Activated CD4-positive, alpha-beta memory T cell treated with anti-CD3 and anti-CD28 coated beads, Interleukin-2, amount 10 ng/mL, durations not matched to agents 7 days and 5 days (primary cell): ENCODE results near the gene LLGL1. TPM values are rescaled to one million over a fixed set of nuclear protein-coding genes. Genes with fewer than 3 reads are reported as not detected.

Source experiments
- CTCF ChIA-PET: fragments of 350-600 bp; sonication (Branson Sonifier 250); formaldehyde crosslinking; loops from one replicate; lab custom pipeline; 2021; ENCODE audit warnings: antibody characterized with exemption, inconsistent platforms; lab: Charles Lee
- POLR2A ChIA-PET: fragments of 350-600 bp; sonication (Branson Sonifier 250); formaldehyde crosslinking; loops from one replicate; lab custom pipeline; 2021; ENCODE audit warnings: antibody characterized with exemption; lab: Charles Lee
- DNase-seq: peaks from one replicate; pipeline ENCODE4 v3.0.0-alpha.2; 2020
- H3K27ac Mint-ChIP-seq: one replicate; pipeline ENCODE4 v1.8.0; 2021; ENCODE audit warnings: mild to moderate bottlenecking, mixed read lengths
- H3K27me3 Mint-ChIP-seq: one replicate; pipeline ENCODE4 v1.8.0; 2021; ENCODE audit warnings: mixed read lengths
- H3K36me3 Mint-ChIP-seq: one replicate; pipeline ENCODE4 v1.8.0; 2021; ENCODE audit warnings: low read depth, mixed read lengths
- H3K4me1 Mint-ChIP-seq: one replicate; pipeline ENCODE4 v1.8.0; 2021; ENCODE audit warnings: mixed read lengths
- H3K4me3 Mint-ChIP-seq: one replicate; pipeline ENCODE4 v1.8.0; 2021; ENCODE audit warnings: mild to moderate bottlenecking, mixed read lengths
- H3K9me3 Mint-ChIP-seq: one replicate; pipeline ENCODE4 v1.8.0; 2021; ENCODE audit warnings: mixed read lengths
- total RNA-seq, 2 experiments: library from RNA; stranded (reverse); gene quantifications; one replicate each; pipeline ENCODE4 v1.2.3, GENCODE V29; 2021

Gene LLGL1
- total RNA-seq, 2 experiments from 2014 or later: 22.8 to 22.9 TPM

GRCh38 chr17:18270046-18270931 is 44.9 kb downstream of the LLGL1 start:
- no peak for DNase-seq
- CTCF ChIA-PET: interaction anchor here (1.2 kb wide), 1 partner anchor 22 kb away, joined by 3 read pairs; no protein-coding TSS in a partner anchor
- no peak overlapping the region for H3K27ac Mint-ChIP-seq

GRCh38 chr17:18277076-18277475 is 51.6 kb downstream of the LLGL1 start:
- no peaks in the 10 kb centered on the region for H3K4me1 Mint-ChIP-seq

More at GRCh38 chr17:18270046-18270931, 44.9 kb downstream of the LLGL1 start:
- H3K4me1 Mint-ChIP-seq: peaks cover 14% of the 10 kb centered on the region
- H3K36me3 Mint-ChIP-seq: peaks cover 9% of the 10 kb centered on the region
- POLR2A ChIA-PET: interaction anchor here (1.8 kb wide), 1 partner anchor 10 kb away, joined by 6 read pairs; the partner anchor contains the start of gene MIEF2
- no peaks in the 10 kb centered on the region for H3K9me3 Mint-ChIP-seq
- no peak overlapping the region for H3K4me3 Mint-ChIP-seq
- H3K27me3 Mint-ChIP-seq: no peaks in the 10 kb centered on the region

GRCh38 chr17:18278867-18279266 is 53.4 kb downstream of the LLGL1 start:
- ChIA-PET CTCF (interaction anchor here (0.7 kb wide), 1 partner anchor 87 kb away, joined by 3 read pairs; no protein-coding TSS in a partner anchor), POLR2A (no interaction called here)
- Mint-ChIP-seq H3K9me3 (no peaks in the 10 kb centered on the region), H3K4me1 (no peaks in the 10 kb centered on the region), H3K36me3 (peaks cover 41% of the 10 kb centered on the region), H3K27ac (no peak overlapping the region), H3K4me3 (no peak overlapping the region), H3K27me3 (no peaks in the 10 kb centered on the region)
- no peak for DNase-seq

More at GRCh38 chr17:18277076-18277475, 51.6 kb downstream of the LLGL1 start:
- no peak for DNase-seq
- Mint-ChIP-seq H3K4me3 (no peak overlapping the region), H3K27ac (no peak overlapping the region), H3K9me3 (no peaks in the 10 kb centered on the region), H3K27me3 (no peaks in the 10 kb centered on the region), H3K36me3 (peaks cover 27% of the 10 kb centered on the region)
- ChIA-PET CTCF (no interaction called here), POLR2A (no interaction called here)

- H3K27me3 Mint-ChIP-seq: no peaks in the 10 kb centered on the region
- CTCF ChIA-PET: no interaction called here
- DNase-seq: no peak
- no peaks in the 10 kb centered on the region for H3K9me3 Mint-ChIP-seq
- no peak overlapping the region for H3K4me3 Mint-ChIP-seq
- POLR2A ChIA-PET: interaction anchor here (0.5 kb wide), 1 partner anchor 169 kb away, joined by 3 read pairs; no protein-coding TSS in a partner anchor
- H3K36me3 Mint-ChIP-seq: peaks cover 50% of the 10 kb centered on the region
- H3K27ac Mint-ChIP-seq: no peak overlapping the region
- no peaks in the 10 kb centered on the region for H3K4me1 Mint-ChIP-seq
These were observed 54.8 kb downstream of the LLGL1 start for GRCh38 chr17:18280249-18280648.

- no peaks in the 10 kb centered on the region for H3K9me3 Mint-ChIP-seq
- no peak overlapping the region for H3K27ac Mint-ChIP-seq
These were observed 55.4 kb downstream of the LLGL1 start for GRCh38 chr17:18280766-18281371.

GRCh38 chr17:18281788-18282187 is 56.4 kb downstream of the LLGL1 start:
- Mint-ChIP-seq H3K27me3 (no peaks in the 10 kb centered on the region), H3K4me3 (no peak overlapping the region), H3K36me3 (peaks cover 55% of the 10 kb centered on the region), H3K27ac (no peak overlapping the region), H3K9me3 (no peaks in the 10 kb centered on the region), H3K4me1 (no peaks in the 10 kb centered on the region)
- DNase-seq: no peak
- ChIA-PET POLR2A (interaction anchor here (1.6 kb wide), 1 partner anchor 13 kb away, joined by 4 read pairs; no protein-coding TSS in a partner anchor), CTCF (no interaction called here)

More at GRCh38 chr17:18280766-18281371, 55.4 kb downstream of the LLGL1 start:
- ChIA-PET POLR2A (interaction anchor here (0.5 kb wide), 1 partner anchor 169 kb away, joined by 3 read pairs; no protein-coding TSS in a partner anchor), CTCF (no interaction called here)
- H3K4me1 Mint-ChIP-seq: no peaks in the 10 kb centered on the region
- peaks cover 54% of the 10 kb centered on the region for H3K36me3 Mint-ChIP-seq
- no peaks in the 10 kb centered on the region for H3K27me3 Mint-ChIP-seq
- H3K4me3 Mint-ChIP-seq: no peak overlapping the region
- no peak for DNase-seq

- Mint-ChIP-seq H3K36me3 (peaks cover 69% of the 10 kb centered on the region), H3K9me3 (no peaks in the 10 kb centered on the region), H3K4me3 (no peak overlapping the region), H3K4me1 (no peaks in the 10 kb centered on the region), H3K27ac (no peak overlapping the region), H3K27me3 (no peaks in the 10 kb centered on the region)
- CTCF ChIA-PET: interaction anchor here (0.8 kb wide), 1 partner anchor 13 kb away, joined by 4 read pairs; no protein-coding TSS in a partner anchor
- POLR2A ChIA-PET: interaction anchor here (1.3 kb wide), 1 partner anchor 9 kb away, joined by 4 read pairs; no protein-coding TSS in a partner anchor
- DNase-seq: no peak
These were observed 59.9 kb downstream of the LLGL1 start for GRCh38 chr17:18285296-18285695.

GRCh38 chr17:18291718-18292540 is 66.5 kb downstream of the LLGL1 start:
- no peaks in the 10 kb centered on the region for H3K27me3 Mint-ChIP-seq
- no peak for DNase-seq
- CTCF ChIA-PET: interaction anchor here (1.4 kb wide), 1 partner anchor 22 kb away, joined by 3 read pairs; no protein-coding TSS in a partner anchor
- no peaks in the 10 kb centered on the region for H3K9me3 Mint-ChIP-seq
- H3K27ac Mint-ChIP-seq: no peak overlapping the region
- H3K36me3 Mint-ChIP-seq: peaks cover 60% of the 10 kb centered on the region
- H3K4me1 Mint-ChIP-seq: no peaks in the 10 kb centered on the region
- POLR2A ChIA-PET: no interaction called here
- no peak overlapping the region for H3K4me3 Mint-ChIP-seq

Other genes with a start within 250 kb of the LLGL1 start
- 10 to 100 TPM; 22.1 to 22.3 TPM for gene ATPAF2, start 186.5 kb upstream of the LLGL1 start, total RNA-seq
- gene GID4, start 186.2 kb upstream of the LLGL1 start, total RNA-seq: 10 to 100 TPM in 1 of 2 experiments, 1 to 10 TPM in 1; 9.3 to 10.2 TPM
- gene DRG2, start 137.7 kb upstream of the LLGL1 start, total RNA-seq: 10 to 100 TPM; 46.3 to 46.5 TPM
- under 1 TPM; 0.30 to 0.60 TPM for gene MYO15A, start 116.9 kb upstream of the LLGL1 start, total RNA-seq
- gene ALKBH5, start 41.8 kb upstream of the LLGL1 start, total RNA-seq: 100 to 1,000 TPM; 118 to 125 TPM
- gene FLII, start 33.1 kb downstream of the LLGL1 start, total RNA-seq: 100 to 1,000 TPM; 336 TPM
- gene MIEF2, start 35.0 kb downstream of the LLGL1 start, total RNA-seq: 10 to 100 TPM in 1 of 2 experiments, 1 to 10 TPM in 1; 9.2 to 10.9 TPM
- 10 to 100 TPM; 51.4 to 54.9 TPM for gene TOP3A, start 89.4 kb downstream of the LLGL1 start, total RNA-seq
- 10 to 100 TPM; 27.0 to 27.9 TPM for gene SMCR8, start 89.7 kb downstream of the LLGL1 start, total RNA-seq
- gene SHMT1, start 137.9 kb downstream of the LLGL1 start, total RNA-seq: 10 to 100 TPM; 38.1 to 41.1 TPM
- not detected for gene EVPLL, start 152.1 kb downstream of the LLGL1 start, total RNA-seq